HG03565 (cell line): Measurements from ENCODE around the gene RBM43.
"Not testable (repeated sequence)": the region's sequence is repeated elsewhere in the genome, so short reads cannot be mapped to it uniquely, and the experiment has no call there.

Source experiments
- ATAC-seq: cut with Tn5 transposase; IDR thresholded peaks from one replicate; pipeline ENCODE4 v1.9.1; 2021; ENCODE audit warnings: mild to moderate bottlenecking, moderate library complexity; ENCODE audit not compliant: unreplicated experiment

The RBM43 gene

GRCh38 chr2:151269798-151270568 is 8.3 kb upstream of the RBM43 start:
- no peak for ATAC-seq

- no peak for ATAC-seq
These were observed 6.4 kb upstream of the RBM43 start for GRCh38 chr2:151268085-151268484.

DNA sequence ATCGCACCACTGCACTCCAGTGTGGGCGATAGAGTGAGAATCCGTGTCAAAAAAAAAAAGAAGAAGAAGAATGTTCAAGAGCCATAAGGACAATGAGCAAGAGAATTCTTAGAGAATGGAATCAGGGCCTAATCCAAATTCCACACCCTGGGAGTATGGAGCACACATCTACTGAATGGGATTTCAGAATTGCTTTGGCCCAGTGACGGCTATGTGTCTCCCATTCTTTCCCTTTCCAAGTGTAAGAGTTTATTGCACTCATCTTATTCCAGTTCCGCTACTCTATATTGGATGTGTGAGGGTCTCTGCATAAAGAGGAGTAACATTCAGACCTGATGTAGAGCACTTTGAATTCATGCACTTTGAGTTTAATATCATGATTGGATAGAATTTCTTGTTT is 5.9 kb upstream of the RBM43 start:
- no peak for ATAC-seq

- no peak for ATAC-seq
These were observed 4.3 kb upstream of the RBM43 start for GRCh38 chr2:151265991-151266390.

DNA sequence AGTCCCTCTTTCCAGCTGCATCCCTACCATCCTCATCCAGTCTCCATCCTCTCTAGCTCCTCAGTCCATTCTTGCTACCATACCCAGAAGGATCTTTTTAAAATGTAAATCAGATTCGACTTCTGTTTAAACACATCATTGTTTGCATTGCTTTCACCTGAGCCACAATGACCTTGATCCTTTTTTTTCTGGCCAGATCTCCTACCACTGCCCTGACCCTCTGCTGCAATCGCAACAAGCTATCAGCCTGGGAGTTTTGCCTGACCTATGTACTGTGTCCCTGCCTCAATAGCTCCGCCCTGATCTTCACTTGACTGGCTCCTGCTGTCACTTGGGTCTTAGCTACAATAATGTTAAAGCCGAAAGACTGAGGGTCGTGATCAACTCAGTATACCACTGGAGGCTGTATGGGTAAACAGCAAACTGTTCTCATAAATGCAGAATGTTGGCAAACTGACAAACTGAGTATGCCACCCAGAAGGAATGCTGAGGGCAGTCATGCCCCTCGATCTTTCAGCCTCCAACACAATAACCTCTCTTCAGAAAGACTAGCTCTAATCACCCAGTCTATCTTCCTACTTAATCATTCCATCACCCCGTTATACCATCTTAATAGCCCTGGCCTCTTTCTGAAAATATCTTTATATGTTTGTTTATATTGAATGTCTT is 2.6 kb upstream of the RBM43 start:
- no peak for ATAC-seq

DNA sequence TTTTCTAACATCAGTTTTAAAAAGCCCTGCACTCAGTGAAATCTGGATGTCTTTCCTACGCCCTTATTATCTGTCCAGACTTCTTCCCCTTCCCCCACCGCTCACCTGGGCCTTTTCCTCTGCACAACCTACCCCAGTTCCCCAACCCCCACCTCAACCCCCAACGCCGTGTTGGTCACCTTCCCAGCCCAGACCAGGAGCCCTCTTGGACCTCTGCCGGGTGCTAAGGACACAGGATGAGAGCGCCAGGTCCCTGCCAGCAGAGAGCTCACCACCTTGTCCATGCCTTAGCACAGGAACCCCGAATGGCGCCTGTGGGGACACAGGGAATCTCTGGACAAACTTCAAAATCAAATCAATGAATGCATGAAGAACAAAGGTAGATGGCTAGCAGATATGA is 966 bp upstream of the RBM43 start:
- ATAC-seq = no peak

- no peak for ATAC-seq
These were observed 271 bp upstream of the RBM43 start for GRCh38 chr2:151261977-151262291.

GRCh38 chr2:151260573-151261230 is 961 bp downstream of the RBM43 start:
- ATAC-seq = peak; percentile 6

GRCh38 chr2:151258121-151258520 is 3.5 kb downstream of the RBM43 start:
- no peak for ATAC-seq

DNA sequence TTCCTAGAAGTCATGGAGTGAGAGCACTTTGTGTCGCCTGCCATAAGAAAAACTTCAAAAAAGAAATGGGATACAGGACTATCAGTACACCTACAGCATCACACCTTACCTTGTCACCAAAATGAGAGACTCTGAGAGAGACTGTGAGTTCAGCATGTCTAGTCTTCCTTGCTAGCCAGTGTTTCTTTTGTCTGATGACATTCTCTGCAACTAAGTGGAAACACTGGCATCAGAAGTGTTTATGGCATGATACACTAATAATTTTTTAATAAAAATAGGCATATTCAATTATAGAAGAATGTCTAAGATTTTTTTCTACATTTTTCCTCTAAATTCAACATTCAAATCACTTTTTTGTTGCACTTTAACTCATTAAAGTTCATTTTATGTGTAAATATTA is 9.0 kb downstream of the RBM43 start:
- ATAC-seq = no peak

- ATAC-seq = no peak
These were observed 10.7 kb downstream of the RBM43 start for GRCh38 chr2:151251012-151251411.

GRCh38 chr2:151247432-151247831 is 14.2 kb downstream of the RBM43 start:
- ATAC-seq = no peak

DNA sequence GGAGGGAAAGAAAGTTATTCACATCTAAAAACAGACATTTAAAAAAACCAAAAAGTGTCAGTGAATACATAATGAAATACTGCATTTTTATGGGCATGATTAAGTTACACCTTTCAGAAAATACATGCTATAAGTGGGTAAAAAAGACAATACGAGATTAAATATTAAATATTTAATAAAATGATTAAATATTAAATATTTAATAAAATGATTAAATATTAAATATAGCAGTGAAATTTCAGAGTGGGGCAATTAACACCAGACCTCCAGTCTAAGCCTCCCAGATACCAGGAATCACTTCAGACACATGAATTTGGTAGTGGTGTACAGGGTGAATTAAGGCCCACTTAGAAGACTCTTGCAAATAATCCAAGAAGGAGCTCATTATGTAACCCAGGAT is 15.5 kb downstream of the RBM43 start:
- ATAC-seq = no peak

- ATAC-seq = no peak
These were observed 18.2 kb downstream of the RBM43 start for GRCh38 chr2:151243468-151243867.

DNA sequence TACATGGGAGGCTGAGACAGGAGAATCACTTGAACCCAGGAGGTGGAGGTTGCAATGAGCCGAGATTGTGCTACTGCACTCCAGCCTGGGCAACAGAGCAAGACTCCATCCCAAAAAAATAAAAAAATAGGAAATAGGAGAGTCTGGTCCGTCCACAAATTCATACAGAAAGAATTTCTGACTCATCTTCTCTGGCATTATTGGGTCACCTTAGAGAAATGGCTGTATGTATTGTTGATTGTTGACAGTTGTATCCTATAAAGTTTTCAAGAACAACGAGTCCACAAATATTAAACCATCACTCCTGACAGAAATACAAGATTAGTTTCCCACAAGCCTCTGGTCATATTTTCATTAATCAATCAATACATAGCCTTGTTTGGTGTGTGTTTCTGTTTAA is 20.4 kb downstream of the RBM43 start:
- ATAC-seq = no peak

- no peak for ATAC-seq
These were observed 21.2 kb downstream of the RBM43 start for GRCh38 chr2:151240433-151240832.

DNA sequence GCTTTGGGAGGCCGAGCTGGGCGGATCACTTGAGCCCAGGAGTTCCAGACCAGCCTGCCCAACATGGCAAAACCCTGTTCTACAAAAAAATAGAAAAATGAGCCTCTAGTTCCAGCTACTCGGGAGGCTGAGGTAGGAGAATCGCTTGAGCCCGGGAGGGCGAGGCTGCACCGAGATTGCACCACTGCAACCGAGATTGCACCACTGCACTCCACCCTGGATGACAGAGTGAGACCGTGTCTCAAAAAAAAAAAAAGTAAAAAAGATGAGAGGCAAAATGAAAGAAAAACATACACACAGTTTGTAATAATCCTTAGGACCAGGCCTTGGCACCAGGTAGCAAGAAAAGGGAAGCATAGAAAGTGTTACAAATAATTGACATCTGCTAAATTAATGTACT is 22.0 kb downstream of the RBM43 start:
- no peak for ATAC-seq

DNA sequence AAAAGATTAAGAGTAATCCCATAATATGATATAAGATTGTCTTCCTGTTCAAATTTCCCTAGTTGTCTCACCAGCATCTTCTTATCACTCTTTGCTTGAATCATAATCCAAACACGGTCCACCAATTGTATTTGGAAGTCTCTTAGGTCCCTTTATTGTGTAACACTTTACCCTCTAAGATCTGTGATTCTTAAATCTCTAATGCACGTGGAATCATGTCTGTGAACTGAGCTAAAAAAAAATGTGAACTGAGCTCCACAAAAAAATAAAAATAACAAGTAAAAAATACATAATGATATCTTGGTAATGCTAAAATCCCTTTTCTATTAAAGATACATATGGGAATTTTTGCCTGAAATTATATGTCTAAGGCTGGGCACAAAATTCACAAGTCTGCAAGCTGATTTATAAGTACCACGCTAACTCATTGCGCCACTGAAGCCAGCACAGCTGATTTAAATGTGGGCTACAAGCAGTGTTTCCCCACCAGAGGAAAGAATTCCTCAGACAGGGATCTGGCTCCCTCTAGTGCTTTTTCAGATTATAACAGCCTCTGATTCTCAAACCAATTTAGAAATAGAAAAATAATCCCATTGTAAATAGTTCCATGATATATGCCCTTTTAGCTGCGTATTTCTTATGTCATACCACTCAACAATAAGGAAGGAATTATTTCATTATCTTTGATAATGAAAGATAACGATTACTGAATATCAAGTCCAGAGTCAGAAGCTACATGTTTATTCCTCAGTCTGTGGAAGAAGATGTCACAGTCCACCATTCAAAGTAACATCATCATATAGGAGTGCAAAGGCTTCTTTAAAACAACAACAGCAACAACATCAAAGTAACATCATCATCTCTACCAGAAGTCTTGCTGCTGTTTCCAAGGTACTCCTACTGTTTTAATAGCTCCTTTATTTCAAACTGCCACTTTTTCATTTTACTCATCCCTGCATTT is 22.9 kb downstream of the RBM43 start:
- peak; percentile 74 for ATAC-seq

- no peak for ATAC-seq
These were observed 24.1 kb downstream of the RBM43 start for GRCh38 chr2:151237422-151238025.

DNA sequence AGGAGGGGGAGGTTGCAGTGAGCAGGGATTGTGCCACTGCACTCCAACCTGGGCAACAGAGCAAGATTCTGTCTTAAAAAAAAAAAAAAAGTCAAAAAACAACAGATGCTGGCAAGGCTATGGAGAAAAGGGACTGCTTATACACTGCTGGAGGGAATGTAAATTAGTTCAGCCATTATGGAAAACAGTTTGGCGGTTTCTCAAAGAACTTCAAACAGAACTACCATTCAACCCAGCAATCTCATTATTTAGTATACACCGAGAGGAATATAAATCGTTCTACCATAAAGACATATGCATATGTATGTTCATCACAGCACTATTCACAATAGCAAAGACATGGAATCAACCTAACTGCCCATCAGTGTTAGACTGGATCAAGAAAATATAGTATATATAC is 27.9 kb downstream of the RBM43 start:
- not testable (repeated sequence) for ATAC-seq

DNA sequence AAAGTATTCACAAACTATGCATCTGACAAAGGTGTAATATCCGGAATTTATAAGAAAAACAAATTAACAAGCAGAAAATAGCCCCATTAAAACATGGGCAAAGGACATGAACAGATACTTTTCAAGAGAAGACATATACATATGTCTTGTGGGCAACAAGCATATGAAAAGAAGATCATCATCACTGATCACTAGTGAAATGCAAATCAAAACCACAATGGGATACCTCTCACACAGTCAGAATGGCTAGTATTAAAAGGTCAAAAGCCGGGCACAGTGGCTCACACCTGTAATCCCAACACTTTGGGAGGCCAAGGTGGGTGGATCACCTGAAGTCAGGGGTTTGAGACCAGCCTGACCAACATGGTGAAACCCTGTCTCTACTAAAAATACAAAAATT is 28.4 kb downstream of the RBM43 start:
- not testable (repeated sequence) for ATAC-seq
